ENCODE data around the gene TSPAN3.

DNA sequence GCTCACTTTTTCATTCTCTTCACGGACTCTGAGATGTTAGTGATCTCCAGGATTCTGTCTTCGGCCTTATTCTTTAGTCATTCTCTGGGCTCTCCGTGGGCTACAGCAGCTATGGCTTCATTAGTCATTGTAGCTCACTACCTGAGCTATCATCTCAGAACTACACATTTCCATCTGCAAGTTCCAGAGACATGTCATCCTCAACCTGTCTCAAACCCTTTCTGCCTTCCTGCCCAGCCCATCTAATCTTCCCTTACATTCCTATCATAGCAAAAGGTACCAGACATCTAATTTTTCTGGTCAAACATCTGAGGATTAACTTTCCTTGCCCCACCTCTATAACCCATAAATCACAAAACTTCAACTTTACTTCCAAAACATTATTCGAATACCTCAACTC lies 13.2 kb downstream of the TSPAN3 start:
- no peak for TF ChIP-seq CTCF (optimal IDR thresholded peaks at IDR 0.05 in 1 of 3, IDR thresholded peaks at IDR 0.05 in 1 of 3, conservative IDR thresholded peaks at IDR 0.05 in 1 of 3; ENCODE audit: extremely low read depth in 1 of 3, insufficient read depth in 2 of 3, low read length in 3 of 3)
- no peak for TF ChIP-seq EZH2 (IDR thresholded peaks at IDR 0.05; ENCODE audit: low read length)

Measured in keratinocyte (primary cell).